ENCODE measurements around the gene RTEL1. TPM values are rescaled to one million over a fixed set of nuclear protein-coding genes. Genes with fewer than 3 reads are reported as not detected.
"Not testable (repeated sequence)": the region's sequence is repeated elsewhere in the genome, so short reads cannot be mapped to it uniquely, and the experiment has no call there.

The RTEL1 gene
- polyA plus RNA-seq, 3 donors, result 12.8 to 15.9 (median 13.8) TPM

GRCh38 chr20:63664143-63664851, 6.2 kb downstream of the RTEL1 start:
- no peak for DNase-seq (ENCODE audit: low read depth in 3 of 3, low spot score in 2 of 3)

DNA sequence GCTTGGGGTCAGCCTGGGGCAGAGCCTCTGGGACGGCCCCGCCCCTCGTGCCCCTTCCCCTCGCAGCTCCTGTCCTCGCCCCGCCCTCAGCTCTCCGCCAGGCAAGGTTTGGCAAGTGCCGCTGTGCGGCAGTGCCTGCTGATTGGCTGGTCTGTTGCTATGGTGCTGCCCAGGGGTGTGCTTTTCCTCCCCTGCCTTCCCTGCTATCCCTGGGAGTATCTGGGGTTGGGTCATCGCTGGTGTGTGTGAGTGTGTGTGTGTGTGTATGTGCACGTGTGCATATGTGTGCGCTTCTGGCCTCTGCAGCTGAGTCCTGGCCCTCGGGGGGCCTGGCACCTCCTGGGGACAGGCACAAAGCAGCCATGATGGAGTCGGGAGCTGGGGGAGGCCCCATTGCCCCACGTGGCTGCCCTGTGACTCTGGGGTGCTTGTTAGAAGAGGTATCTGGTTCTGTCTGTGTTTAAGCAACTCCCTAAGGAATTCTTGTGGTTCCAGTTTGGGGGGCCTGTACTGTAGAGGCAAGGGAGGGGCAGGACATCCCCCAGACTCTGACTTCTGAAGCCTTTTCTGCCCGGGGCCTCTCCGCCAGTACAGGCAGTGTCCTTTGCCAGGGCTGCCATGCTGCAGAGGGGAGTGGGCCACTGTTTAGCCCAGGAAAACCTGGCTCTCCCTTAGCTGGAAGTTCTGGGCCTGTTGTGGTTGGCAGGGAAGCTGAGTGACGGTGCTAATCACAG, 6.9 kb downstream of the RTEL1 start:
- no peak for DNase-seq (ENCODE audit: low read depth in 3 of 3, low spot score in 2 of 3)

DNA sequence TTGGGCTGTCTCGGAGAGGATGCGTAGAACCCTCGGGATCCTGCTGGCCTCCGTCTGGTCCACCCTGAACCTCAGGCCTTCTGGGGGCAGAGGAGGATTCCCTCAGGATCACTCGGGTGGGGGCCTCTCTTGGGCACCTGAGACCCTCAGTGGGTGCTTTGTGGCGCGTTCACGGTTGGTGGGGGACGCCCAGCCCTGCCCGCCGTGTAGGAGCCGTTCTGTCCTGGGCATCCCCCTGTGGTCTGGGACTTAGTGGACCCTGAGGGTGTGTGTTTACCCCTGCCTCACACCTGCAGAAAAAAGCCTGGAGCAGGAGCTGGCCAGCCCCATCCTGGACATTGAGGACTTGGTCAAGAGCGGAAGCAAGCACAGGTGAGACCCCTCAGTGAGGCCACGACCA, 7.6 kb downstream of the RTEL1 start:
- no peak for DNase-seq (ENCODE audit: low read depth in 3 of 3, low spot score in 2 of 3)

GRCh38 chr20:63667858-63668257, 9.7 kb downstream of the RTEL1 start:
- DNase-seq (ENCODE audit: low read depth in 3 of 3, low spot score in 2 of 3), result no peak

GRCh38 chr20:63668351-63668750, 10.2 kb downstream of the RTEL1 start:
- DNase-seq (ENCODE audit: low read depth in 3 of 3, low spot score in 2 of 3), result no peak

DNA sequence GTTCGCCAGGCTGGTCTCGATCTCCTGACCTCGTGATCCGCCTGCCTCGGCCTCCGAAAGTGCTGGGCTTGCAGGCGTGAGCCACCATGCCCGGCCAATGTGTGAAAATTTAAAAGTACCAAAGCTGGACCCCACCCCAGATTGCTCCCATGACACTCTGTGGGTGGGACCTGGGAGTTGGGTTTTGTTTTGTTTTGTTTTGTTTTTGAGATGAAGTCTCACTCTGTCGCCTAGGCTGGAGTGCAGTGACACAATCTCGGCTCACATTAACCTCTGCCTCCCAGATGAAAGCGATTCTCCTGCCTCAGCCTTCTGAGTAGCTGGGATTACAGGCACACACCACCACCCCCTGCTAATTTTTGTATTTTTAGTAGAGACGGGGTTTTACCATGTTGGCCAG, 13.6 kb downstream of the RTEL1 start:
- DNase-seq (ENCODE audit: low read depth in 3 of 3, low spot score in 2 of 3), result not testable (repeated sequence)

DNA sequence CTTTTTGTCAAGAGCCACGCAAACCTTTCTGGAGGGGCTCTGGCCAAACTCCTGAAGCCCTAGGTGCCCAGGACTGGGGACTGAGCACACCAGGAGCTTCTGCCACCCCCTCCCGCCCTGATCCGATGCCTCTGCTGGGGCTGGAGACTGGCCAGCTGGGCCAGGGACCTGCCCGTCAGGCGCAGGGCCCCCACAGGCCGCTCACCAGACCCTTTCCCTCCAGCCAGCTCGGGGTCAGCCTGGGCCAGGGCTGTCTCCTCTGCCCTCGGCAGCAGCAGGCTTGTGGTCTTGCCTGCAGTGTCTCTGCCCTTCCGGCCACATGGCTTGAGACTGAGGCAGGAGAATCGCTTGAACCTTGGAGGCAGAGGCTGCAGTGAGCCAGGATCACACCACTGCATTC, 14.6 kb downstream of the RTEL1 start:
- no peak for DNase-seq (ENCODE audit: low read depth in 3 of 3, low spot score in 2 of 3)

DNA sequence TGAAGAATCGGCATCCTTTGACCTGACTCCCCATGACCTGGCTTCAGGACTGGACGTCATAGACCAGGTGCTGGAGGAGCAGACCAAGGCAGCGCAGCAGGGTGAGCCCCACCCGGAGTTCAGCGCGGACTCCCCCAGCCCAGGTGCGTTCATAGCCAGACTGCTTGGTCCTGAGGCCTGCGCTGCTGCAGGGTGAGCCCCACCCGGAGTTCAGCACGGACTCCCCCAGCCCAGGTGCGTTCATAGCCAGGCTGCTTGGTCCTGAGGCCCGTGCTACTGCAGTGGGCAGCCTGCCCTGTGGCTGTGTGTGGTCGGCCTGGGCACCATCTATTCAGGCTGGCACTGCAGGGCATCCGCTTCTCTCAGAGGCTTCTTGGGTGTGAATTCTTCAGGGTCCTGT, 15.8 kb downstream of the RTEL1 start:
- no peak for DNase-seq (ENCODE audit: low read depth in 3 of 3, low spot score in 2 of 3)

GRCh38 chr20:63675681-63676368, 17.7 kb downstream of the RTEL1 start:
- DNase-seq (ENCODE audit: low read depth in 3 of 3, low spot score in 2 of 3), result no peak

GRCh38 chr20:63678071-63678470, 20.0 kb downstream of the RTEL1 start:
- DNase-seq (ENCODE audit: low read depth in 3 of 3, low spot score in 2 of 3), result no peak

GRCh38 chr20:63678667-63679465, 20.8 kb downstream of the RTEL1 start:
- DNase-seq (ENCODE audit: low read depth in 3 of 3, low spot score in 2 of 3), result no peak

DNA sequence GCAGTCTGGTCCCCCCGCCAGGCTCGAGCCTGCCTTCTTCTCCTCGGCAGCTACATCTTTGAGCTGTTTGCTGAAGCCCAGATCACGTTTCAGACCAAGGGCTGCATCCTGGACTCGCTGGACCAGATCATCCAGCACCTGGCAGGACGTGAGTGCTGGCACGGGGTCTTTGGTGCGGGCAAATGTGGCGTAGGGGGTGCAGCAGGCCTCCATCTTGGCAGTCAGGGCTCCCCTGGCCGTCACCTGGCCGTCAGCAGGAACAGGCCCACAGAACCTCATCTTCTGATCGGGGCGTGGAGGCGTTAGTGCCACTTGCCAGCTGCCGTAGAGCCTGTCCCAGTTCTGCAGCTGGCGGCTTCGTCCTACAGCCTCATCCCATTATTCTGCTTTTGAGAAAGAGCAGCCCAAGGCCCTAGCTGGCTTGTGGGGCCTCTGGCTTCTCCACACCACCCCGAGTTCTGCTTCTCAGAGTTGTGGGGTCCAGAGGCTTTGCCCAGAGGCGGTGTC, 21.7 kb downstream of the RTEL1 start:
- DNase-seq (ENCODE audit: low read depth in 3 of 3, low spot score in 2 of 3), result no peak

DNA sequence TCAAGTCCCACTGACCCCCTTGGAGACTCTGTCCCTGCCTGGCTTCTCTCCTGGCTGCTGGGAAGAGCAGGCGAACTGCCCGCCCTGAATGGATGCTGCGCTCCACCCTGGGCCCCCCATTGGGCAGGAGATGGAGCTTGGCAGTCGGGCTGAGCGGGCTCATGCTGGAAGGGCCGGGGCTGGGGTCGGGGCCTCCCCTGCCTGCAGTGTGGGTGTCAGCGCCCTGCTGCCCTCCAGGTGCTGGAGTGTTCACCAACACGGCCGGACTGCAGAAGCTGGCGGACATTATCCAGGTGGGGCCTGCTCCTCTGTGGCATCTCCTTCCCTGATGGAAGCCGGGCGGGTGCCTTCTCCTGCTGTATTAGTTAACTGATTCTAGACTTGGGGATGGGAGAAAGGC, 22.3 kb downstream of the RTEL1 start:
- no peak for DNase-seq (ENCODE audit: low read depth in 3 of 3, low spot score in 2 of 3)

DNA sequence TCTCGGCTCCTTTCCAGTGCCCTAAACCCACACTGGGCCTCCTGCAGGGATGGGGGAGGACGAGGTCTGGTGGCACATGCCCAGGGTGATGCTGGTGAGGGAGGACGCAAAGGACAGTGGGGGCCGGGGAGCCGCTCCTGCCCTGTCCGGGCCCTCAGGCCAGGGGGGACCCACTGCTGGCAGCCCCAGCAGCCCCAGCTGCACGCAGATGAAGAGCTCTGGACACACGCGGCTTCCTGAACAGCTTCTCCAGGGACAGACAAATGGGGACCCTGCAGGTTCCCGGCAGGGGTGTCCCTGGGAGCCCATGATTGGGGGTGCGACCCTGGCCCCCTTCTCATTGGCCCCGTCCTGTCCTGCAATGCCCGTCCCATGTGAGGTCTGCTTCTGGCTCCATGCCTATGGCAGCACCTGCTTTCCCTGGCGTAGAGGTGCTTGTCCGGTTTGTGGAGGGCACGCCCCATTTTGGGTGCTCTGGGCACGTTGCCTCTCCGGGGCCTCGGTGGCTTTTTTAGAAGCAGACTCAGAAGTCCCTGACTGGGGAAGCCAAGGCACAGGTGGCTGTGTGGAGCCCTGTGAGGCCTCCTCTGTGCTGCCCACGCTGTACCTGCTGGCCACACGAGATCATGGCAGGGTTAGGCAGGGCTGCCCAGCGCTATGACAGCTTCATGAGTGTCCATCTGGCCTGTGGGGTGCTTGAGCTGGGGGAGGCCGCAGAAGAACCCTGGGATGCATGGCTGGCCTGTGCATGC, 22.9 kb downstream of the RTEL1 start:
- no peak for DNase-seq (ENCODE audit: low read depth in 3 of 3, low spot score in 2 of 3)

- DNase-seq (ENCODE audit: low read depth in 3 of 3, low spot score in 2 of 3), result no peak
Observed at GRCh38 chr20:63681609-63682142, 23.6 kb downstream of the RTEL1 start.

DNA sequence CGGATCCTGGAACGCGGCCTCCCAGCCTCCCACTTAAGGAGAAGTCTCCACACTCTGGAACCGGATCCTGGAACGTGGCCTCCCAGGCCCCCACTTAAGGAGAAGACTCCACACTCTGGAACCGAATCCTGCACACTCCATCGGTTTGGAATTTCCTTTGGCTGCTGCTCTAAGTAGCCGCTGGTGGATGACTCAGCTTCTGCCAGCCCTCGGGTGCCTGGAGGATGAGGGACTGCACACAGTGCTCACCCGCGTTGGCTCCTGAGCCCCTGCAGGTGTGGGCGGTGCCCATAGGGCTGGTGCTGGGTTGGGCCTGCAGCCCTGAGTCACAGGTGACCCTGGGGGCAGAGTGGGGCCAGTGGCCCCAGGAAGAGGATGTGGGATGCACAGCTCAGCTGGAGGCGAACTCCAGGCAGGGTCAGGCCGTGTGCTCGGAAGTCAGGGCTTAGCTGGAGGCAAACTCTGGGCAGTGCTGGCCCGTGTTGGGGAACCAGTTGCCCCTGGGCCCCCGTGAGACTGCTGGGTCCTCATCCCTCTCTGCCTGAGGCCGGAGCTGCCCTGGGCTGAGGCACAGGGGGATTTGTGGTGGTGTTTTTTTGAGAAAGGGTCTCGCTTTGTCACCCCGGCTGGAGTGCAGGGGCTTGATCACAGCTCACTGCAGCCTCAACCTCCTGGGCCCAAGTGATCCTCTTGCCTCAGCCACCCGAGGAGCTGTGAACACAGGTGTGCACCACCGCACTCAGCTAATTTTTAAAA, 24.4 kb downstream of the RTEL1 start:
- DNase-seq (ENCODE audit: low read depth in 3 of 3, low spot score in 2 of 3), result no peak

DNA sequence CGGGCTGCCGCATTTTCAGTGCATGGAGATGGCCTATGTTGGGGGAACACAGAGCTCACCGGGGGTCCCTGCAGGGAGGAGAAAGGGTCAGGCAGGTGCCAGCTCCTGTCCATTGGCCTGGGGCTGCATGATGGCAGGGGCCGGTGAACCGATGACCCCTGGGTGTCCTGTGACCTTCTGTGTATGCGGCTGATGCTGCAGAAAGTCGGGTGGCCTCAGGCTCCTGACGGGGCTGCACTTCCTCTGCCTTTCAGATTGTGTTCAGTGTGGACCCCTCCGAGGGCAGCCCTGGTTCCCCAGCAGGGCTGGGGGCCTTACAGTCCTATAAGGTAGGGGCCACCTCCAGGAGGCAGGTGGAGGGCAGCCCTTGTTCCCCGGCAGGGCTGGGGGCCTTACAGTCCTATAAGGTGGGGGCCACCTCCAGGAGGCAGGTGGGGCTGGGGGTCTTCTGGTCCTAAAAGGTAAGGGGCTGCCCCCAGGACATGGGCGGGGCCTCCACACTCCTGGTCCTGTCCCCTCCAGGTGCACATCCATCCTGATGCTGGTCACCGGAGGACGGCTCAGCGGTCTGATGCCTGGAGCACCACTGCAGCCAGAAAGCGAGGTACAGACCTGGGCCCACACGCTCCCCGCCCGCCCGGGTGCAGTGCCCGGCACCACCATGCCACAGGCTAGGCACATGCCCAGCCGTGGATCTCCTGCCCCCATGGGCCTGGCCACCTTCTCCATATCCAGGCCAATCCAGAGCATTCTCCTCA, 27.3 kb downstream of the RTEL1 start:
- no peak for DNase-seq (ENCODE audit: low read depth in 3 of 3, low spot score in 2 of 3)

- no peak for DNase-seq (ENCODE audit: low read depth in 3 of 3, low spot score in 2 of 3)
Observed at GRCh38 chr20:63686094-63686491, 28.0 kb downstream of the RTEL1 start.

All from right renal cortex interstitium (tissue), 3 donors.